ENCODE data around the gene TTF1.

The TTF1 gene

GRCh38 chr9:132406554-132407122 lies at the start of gene TTF1:
Gene TTF1, minus strand, starts transcription at chr9:132406840. Its CDS starts 4,019 bp downstream, at chr9:132402821.
- FAIRE-seq = no peak

GRCh38 chr9:132456241-132456640 lies 49.6 kb upstream of the TTF1 start:
- FAIRE-seq = no peak

- FAIRE-seq = no peak
Observed at GRCh38 chr9:132451276-132451675, 44.6 kb upstream of the TTF1 start.

- no peak for FAIRE-seq
Observed at GRCh38 chr9:132447902-132448301, 41.3 kb upstream of the TTF1 start.

- FAIRE-seq = no peak
Observed at GRCh38 chr9:132447346-132447745, 40.7 kb upstream of the TTF1 start.

GRCh38 chr9:132446887-132447286 lies 40.2 kb upstream of the TTF1 start:
- no peak for FAIRE-seq

GRCh38 chr9:132443951-132444607 lies 37.4 kb upstream of the TTF1 start:
- FAIRE-seq = no peak

GRCh38 chr9:132441404-132441803 lies 34.8 kb upstream of the TTF1 start:
- FAIRE-seq = no peak

- no peak for FAIRE-seq
Observed at GRCh38 chr9:132440735-132441134, 34.1 kb upstream of the TTF1 start.

- FAIRE-seq = no peak
Observed at GRCh38 chr9:132439153-132439552, 32.5 kb upstream of the TTF1 start.

GRCh38 chr9:132434881-132435280 lies 28.2 kb upstream of the TTF1 start:
- no peak for FAIRE-seq

- no peak for FAIRE-seq
Observed at GRCh38 chr9:132430998-132431397, 24.4 kb upstream of the TTF1 start.

- no peak for FAIRE-seq
Observed at GRCh38 chr9:132426639-132427414, 20.2 kb upstream of the TTF1 start.

GRCh38 chr9:132425675-132426062 lies 19.0 kb upstream of the TTF1 start:
- no peak for FAIRE-seq

- no peak for FAIRE-seq
Observed at GRCh38 chr9:132424857-132425674, 18.4 kb upstream of the TTF1 start.

GRCh38 chr9:132423503-132423902 lies 16.9 kb upstream of the TTF1 start:
- no peak for FAIRE-seq

- FAIRE-seq = no peak
Observed at GRCh38 chr9:132422574-132422973, 15.9 kb upstream of the TTF1 start.

- FAIRE-seq = no peak
Observed at GRCh38 chr9:132418726-132419363, 12.2 kb upstream of the TTF1 start.

- no peak for FAIRE-seq
Observed at GRCh38 chr9:132415181-132415580, 8.5 kb upstream of the TTF1 start.

- no peak for FAIRE-seq
Observed at GRCh38 chr9:132414731-132415130, 8.1 kb upstream of the TTF1 start.

- FAIRE-seq = no peak
Observed at GRCh38 chr9:132413926-132414325, 7.3 kb upstream of the TTF1 start.

GRCh38 chr9:132412089-132412488 lies 5.4 kb upstream of the TTF1 start:
- FAIRE-seq = no peak

GRCh38 chr9:132411091-132411508 lies 4.5 kb upstream of the TTF1 start:
- no peak for FAIRE-seq

All from A204.1 (cell line).